K562 (cell line): ENCODE measurements around the gene ITPRIPL2. TPM values are rescaled to one million over a fixed set of nuclear protein-coding genes. Genes with fewer than 3 reads are reported as not detected.
A peak's percentile ranks its signal among the peaks of the same experiment; 100 is the strongest.

Experiments used
- CSDE1 ChIP-seq, 2 experiments: fragments of 450-650 bp; IDR thresholded peaks; 2 replicates each; pipeline ENCODE4 v1.6.1; 2016; ENCODE audit warnings: mild to moderate bottlenecking in 1 of 2
- MCM3 ChIP-seq: fragments of 450-650 bp; IDR thresholded peaks from 2 replicates; pipeline ENCODE4 v1.6.1; 2016
- SMC3 ChIP-seq: conservative IDR thresholded peaks from 2 replicates; pipeline ENCODE4 v1.6.1; 2011; ENCODE audit warnings: low read depth, low read length, improper control_type of control experiment; ENCODE audit not compliant: insufficient read depth
- XRCC5 ChIP-seq: fragments of 200-400 bp; formaldehyde crosslinking; IDR thresholded peaks from 2 replicates; pipeline ENCODE4 v1.6.1; 2017; ENCODE audit warnings: low read depth, mild to moderate bottlenecking, low read length
- ZNF143 ChIP-seq: sonication (generic); formaldehyde crosslinking; IDR thresholded peaks from 2 replicates; pipeline ENCODE4 v1.9.0; 2022; ENCODE audit warnings: mild to moderate bottlenecking, missing genetic modification reagents
- ZNF57 ChIP-seq: fragments of 450-650 bp; formaldehyde crosslinking; IDR thresholded peaks from 2 replicates; pipeline ENCODE4 v1.4.0; 2020; ENCODE audit warnings: mild to moderate bottlenecking, moderate library complexity
- polyA plus RNA-seq, 8 experiments: library from polyadenylated mRNA; depleted of rRNA in 4 of 8; stranded (reverse) in 5 of 8; unstranded in 3 of 8; fragments of >200 nt; fragmentation: Nextera tagmentation in 2 of 8; fragmentation: Illumina TruSeq in 1 of 8; extraction: Ambion mirVana in 2 of 8; extraction: Trizol in 1 of 8; gene quantifications; 2 replicates each; pipeline versions ENCODE4 v1.2.1 to v1.2.3, GENCODE V29; 2011 to 2014; ENCODE audit warnings: inconsistent platforms in 1 of 8, missing spikeins in 1 of 8
- total RNA-seq, 7 experiments: library from RNA; depleted of rRNA in 6 of 7; stranded (reverse); fragments of >200 nt in 6 of 7; fragmentation: Illumina TruSeq in 2 of 7; extraction: Trizol in 2 of 7; gene quantifications; 2 replicates each; pipeline versions ENCODE4 v1.2.1 to v1.2.3, GENCODE V29; 2011 to 2021; ENCODE audit warnings: low replicate concordance in 1 of 7
- TF ChIP-seq, protein P1 (sequence below): fragments of 450-650 bp; formaldehyde crosslinking; IDR thresholded peaks from 2 replicates; pipeline ENCODE4 v1.4.0; 2022; ENCODE audit warnings: missing genetic modification characterization
- TF ChIP-seq, protein P2 (sequence below): fragments of 450-650 bp; IDR thresholded peaks from 2 replicates; pipeline ENCODE4 v1.6.1; 2016; ENCODE audit warnings: mild to moderate bottlenecking
- TF ChIP-seq, protein P3 (sequence below): sonication (generic); formaldehyde crosslinking; IDR thresholded peaks from 2 replicates; pipeline ENCODE4 v1.8.0; 2022; ENCODE audit warnings: mild to moderate bottlenecking, low read depth, missing genetic modification reagents
- TF ChIP-seq, protein P4 (sequence below): fragments of 250-450 bp; sonication (Bioruptor Pico); IDR thresholded peaks from 2 replicates; pipeline ENCODE4 v1.4.0; 2020; ENCODE audit warnings: mild to moderate bottlenecking, moderate library complexity
- TF ChIP-seq, protein P5 (sequence below): fragments of 250-450 bp; sonication (Bioruptor Pico); IDR thresholded peaks from 2 replicates; pipeline ENCODE4 v1.8.0; 2022; ENCODE audit warnings: inconsistent platforms

ITPRIPL2 gene
- total and polyA plus RNA-seq, 9 of the 15 experiments (the other 6 are each of a cell fraction or from before 2014, with no cell fraction given): 0.04 to 2.2 (median 0.58) TPM

DNA sequence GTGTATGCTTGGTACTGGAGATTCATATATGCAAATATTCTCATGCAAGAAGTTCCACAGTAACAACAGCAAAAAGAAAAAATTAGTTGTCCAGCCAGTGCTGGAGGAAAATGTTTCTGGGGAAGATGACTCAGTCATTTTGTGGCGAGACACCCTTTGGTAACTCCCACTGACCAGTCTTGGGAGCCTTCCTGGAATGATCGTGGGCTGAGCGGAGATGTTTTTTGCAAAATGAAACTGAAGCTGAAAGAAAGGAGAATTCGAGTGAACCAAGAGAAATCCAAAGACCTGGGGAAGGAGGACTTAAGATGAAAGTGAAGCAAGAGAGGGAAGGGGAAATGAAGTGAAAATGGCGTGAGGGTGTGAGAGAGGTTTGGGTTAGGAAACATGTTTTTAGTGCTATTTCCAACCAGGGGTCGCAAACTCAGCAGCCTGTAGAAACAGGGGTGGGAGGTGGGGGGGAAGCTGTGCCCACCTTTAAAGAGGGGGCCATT, 5.2 kb downstream of the ITPRIPL2 start (continued):
- TF ChIP-seq MCM3 (no peak), XRCC5 (no peak), SMC3 (no peak), CSDE1 (IDR thresholded peaks at IDR 0.05) (no peak; a peak in 1 of 4 replicates), ZNF143 (CRISPR knock-in tag) (no peak), ZNF57 (no peak)
- TF ChIP-seq, protein P1, sequence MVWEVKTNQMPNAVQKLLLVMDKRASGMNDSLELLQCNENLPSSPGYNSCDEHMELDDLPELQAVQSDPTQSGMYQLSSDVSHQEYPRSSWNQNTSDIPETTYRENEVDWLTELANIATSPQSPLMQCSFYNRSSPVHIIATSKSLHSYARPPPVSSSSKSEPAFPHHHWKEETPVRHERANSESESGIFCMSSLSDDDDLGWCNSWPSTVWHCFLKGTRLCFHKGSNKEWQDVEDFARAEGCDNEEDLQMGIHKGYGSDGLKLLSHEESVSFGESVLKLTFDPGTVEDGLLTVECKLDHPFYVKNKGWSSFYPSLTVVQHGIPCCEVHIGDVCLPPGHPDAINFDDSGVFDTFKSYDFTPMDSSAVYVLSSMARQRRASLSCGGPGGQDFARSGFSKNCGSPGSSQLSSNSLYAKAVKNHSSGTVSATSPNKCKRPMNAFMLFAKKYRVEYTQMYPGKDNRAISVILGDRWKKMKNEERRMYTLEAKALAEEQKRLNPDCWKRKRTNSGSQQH (CRISPR knock-in tag): peak; percentile 84
- TF ChIP-seq, protein P2, sequence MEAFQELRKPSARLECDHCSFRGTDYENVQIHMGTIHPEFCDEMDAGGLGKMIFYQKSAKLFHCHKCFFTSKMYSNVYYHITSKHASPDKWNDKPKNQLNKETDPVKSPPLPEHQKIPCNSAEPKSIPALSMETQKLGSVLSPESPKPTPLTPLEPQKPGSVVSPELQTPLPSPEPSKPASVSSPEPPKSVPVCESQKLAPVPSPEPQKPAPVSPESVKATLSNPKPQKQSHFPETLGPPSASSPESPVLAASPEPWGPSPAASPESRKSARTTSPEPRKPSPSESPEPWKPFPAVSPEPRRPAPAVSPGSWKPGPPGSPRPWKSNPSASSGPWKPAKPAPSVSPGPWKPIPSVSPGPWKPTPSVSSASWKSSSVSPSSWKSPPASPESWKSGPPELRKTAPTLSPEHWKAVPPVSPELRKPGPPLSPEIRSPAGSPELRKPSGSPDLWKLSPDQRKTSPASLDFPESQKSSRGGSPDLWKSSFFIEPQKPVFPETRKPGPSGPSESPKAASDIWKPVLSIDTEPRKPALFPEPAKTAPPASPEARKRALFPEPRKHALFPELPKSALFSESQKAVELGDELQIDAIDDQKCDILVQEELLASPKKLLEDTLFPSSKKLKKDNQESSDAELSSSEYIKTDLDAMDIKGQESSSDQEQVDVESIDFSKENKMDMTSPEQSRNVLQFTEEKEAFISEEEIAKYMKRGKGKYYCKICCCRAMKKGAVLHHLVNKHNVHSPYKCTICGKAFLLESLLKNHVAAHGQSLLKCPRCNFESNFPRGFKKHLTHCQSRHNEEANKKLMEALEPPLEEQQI: no peak; the same call in 1 of the 2 replicates
- TF ChIP-seq, protein P3, sequence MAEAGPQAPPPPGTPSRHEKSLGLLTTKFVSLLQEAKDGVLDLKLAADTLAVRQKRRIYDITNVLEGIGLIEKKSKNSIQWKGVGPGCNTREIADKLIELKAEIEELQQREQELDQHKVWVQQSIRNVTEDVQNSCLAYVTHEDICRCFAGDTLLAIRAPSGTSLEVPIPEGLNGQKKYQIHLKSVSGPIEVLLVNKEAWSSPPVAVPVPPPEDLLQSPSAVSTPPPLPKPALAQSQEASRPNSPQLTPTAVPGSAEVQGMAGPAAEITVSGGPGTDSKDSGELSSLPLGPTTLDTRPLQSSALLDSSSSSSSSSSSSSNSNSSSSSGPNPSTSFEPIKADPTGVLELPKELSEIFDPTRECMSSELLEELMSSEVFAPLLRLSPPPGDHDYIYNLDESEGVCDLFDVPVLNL (CRISPR knock-in tag): no peak
- TF ChIP-seq, protein P4, sequence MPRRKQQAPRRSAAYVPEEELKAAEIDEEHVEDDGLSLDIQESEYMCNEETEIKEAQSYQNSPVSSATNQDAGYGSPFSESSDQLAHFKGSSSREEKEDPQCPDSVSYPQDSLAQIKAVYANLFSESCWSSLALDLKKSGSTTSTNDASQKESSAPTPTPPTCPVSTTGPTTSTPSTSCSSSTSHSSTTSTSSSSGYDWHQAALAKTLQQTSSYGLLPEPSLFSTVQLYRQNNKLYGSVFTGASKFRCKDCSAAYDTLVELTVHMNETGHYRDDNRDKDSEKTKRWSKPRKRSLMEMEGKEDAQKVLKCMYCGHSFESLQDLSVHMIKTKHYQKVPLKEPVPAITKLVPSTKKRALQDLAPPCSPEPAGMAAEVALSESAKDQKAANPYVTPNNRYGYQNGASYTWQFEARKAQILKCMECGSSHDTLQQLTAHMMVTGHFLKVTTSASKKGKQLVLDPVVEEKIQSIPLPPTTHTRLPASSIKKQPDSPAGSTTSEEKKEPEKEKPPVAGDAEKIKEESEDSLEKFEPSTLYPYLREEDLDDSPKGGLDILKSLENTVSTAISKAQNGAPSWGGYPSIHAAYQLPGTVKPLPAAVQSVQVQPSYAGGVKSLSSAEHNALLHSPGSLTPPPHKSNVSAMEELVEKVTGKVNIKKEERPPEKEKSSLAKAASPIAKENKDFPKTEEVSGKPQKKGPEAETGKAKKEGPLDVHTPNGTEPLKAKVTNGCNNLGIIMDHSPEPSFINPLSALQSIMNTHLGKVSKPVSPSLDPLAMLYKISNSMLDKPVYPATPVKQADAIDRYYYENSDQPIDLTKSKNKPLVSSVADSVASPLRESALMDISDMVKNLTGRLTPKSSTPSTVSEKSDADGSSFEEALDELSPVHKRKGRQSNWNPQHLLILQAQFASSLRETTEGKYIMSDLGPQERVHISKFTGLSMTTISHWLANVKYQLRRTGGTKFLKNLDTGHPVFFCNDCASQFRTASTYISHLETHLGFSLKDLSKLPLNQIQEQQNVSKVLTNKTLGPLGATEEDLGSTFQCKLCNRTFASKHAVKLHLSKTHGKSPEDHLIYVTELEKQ: no peak
- TF ChIP-seq, protein P5, sequence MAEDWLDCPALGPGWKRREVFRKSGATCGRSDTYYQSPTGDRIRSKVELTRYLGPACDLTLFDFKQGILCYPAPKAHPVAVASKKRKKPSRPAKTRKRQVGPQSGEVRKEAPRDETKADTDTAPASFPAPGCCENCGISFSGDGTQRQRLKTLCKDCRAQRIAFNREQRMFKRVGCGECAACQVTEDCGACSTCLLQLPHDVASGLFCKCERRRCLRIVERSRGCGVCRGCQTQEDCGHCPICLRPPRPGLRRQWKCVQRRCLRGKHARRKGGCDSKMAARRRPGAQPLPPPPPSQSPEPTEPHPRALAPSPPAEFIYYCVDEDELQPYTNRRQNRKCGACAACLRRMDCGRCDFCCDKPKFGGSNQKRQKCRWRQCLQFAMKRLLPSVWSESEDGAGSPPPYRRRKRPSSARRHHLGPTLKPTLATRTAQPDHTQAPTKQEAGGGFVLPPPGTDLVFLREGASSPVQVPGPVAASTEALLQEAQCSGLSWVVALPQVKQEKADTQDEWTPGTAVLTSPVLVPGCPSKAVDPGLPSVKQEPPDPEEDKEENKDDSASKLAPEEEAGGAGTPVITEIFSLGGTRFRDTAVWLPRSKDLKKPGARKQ (CRISPR knock-in tag): no peak
